ENCODE results near the gene DLST. TPM values are rescaled to one million over a fixed set of nuclear protein-coding genes. Genes with fewer than 3 reads are reported as not detected.
A peak's percentile ranks its signal among the peaks of the same experiment; 100 is the strongest.

Gene DLST
- total RNA-seq, 4 donors from 2014 or later = 128 to 163 (median 154) TPM

DNA sequence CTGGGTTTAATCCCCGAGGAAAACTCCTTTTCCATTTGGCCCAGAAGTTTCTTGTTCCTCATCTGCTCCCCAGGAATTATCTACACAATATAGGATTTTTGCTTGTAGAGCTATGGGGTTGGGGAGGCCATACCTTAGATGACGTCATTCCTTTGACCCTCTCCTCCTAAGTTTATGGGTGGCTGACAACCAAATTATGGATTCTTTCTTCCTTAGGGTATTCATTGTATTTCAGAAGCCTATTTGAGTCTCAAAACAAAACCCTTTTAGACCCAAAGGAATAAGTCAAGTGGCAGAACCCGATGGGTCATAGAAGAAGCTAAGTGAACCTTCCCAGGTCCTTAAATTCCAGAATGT, 20.0 kb upstream of the DLST start:
- Histone ChIP-seq H3K27me3 (no peaks in the 10 kb centered on the region), H3K36me3 (no peaks in the 10 kb centered on the region), H3K4me1 (peaks cover 0 to 5% (median 0%) of the 10 kb centered on the region in 4 donors), H3K9me3 (no peaks in the 10 kb centered on the region), H3K4me3 (no peak overlapping the region), H3K27ac (no peak overlapping the region)
- TF ChIP-seq, protein P1, sequence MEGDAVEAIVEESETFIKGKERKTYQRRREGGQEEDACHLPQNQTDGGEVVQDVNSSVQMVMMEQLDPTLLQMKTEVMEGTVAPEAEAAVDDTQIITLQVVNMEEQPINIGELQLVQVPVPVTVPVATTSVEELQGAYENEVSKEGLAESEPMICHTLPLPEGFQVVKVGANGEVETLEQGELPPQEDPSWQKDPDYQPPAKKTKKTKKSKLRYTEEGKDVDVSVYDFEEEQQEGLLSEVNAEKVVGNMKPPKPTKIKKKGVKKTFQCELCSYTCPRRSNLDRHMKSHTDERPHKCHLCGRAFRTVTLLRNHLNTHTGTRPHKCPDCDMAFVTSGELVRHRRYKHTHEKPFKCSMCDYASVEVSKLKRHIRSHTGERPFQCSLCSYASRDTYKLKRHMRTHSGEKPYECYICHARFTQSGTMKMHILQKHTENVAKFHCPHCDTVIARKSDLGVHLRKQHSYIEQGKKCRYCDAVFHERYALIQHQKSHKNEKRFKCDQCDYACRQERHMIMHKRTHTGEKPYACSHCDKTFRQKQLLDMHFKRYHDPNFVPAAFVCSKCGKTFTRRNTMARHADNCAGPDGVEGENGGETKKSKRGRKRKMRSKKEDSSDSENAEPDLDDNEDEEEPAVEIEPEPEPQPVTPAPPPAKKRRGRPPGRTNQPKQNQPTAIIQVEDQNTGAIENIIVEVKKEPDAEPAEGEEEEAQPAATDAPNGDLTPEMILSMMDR (IDR thresholded peaks at IDR 0.05) = no peak
- TF ChIP-seq POLR2A (IDR thresholded peaks at IDR 0.05) = no peak
- no peak for DNase-seq

DNA sequence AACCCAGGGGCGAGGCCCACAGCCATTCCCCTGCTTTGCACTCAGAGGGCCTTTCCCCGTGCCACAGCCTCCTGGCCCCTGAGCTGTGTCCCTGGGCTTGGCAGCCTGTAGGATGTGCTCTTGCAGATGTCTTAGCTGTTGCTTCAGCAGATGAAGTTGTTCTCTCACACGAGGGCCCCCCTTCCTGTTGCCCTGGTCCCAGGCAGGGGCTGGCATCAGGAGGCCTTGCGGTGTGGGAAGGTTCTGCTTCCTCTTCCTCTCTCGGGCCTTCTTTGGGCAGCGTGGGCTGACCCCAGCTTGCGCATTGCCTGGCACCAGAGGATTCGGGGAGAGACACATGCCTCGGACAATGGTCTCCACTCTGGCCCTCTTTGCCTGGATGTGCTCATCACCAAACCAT, 18.4 kb upstream of the DLST start:
- H3K27ac ChIP-seq = no peak overlapping the region
- no peaks in the 10 kb centered on the region for H3K9me3 ChIP-seq
- no peak for DNase-seq
- H3K4me1 ChIP-seq = peaks cover 0 to 7% (median 3%) of the 10 kb centered on the region in 4 donors
- no peaks in the 10 kb centered on the region for H3K36me3 ChIP-seq
- no peaks in the 10 kb centered on the region for H3K27me3 ChIP-seq
- no peak for TF ChIP-seq POLR2A (IDR thresholded peaks at IDR 0.05)
- TF ChIP-seq, protein P1 (IDR thresholded peaks at IDR 0.05) = no peak
- H3K4me3 ChIP-seq = no peak overlapping the region

DNA sequence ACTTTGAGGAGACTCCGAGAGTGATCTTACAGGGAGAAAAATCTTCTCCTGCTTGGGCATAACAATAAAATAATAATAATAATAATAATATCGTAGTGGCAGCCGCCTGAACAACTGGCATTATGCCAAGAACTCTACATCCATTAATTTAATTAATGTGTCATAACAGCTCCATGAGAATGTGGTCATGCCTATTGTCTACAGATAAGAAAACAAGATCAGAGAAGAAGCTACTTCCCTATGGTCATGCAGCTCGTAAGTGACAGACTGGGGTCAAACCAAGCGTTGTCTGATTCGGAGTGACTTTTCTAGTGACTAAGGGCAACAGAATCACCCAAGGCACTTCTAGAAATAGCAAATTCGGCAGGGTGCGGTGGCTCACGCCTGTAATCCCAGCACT, 17.5 kb upstream of the DLST start:
- Histone ChIP-seq H3K4me3 (no peak overlapping the region), H3K9me3 (no peaks in the 10 kb centered on the region), H3K27me3 (no peaks in the 10 kb centered on the region), H3K27ac (no peak overlapping the region), H3K4me1 (peaks cover 0 to 7% (median 3%) of the 10 kb centered on the region in 4 donors), H3K36me3 (no peaks in the 10 kb centered on the region)
- TF ChIP-seq, protein P1 (IDR thresholded peaks at IDR 0.05) = no peak
- no peak for TF ChIP-seq POLR2A (IDR thresholded peaks at IDR 0.05)
- DNase-seq = no peak

DNA sequence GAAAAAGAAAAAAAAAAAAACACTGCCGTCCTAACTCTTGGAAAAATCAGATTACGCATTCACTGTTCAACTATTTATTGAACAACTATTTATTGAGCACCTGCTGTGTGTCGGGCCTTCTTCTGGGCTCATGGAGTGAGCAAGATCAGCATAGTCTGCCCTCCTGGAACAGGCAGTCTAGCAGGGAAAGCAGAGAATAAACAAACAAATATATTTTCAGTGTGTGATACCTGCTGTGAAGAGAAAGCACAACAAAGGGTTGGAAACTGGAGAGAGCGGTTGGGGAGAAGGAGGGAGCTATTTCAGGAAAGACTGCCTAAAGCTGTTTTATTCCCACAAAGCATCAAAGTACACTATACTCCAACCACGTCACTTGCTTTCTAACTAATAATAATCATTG, 16.6 kb upstream of the DLST start:
- TF ChIP-seq POLR2A (IDR thresholded peaks at IDR 0.05) = no peak
- TF ChIP-seq, protein P1 (IDR thresholded peaks at IDR 0.05) = no peak

DNA sequence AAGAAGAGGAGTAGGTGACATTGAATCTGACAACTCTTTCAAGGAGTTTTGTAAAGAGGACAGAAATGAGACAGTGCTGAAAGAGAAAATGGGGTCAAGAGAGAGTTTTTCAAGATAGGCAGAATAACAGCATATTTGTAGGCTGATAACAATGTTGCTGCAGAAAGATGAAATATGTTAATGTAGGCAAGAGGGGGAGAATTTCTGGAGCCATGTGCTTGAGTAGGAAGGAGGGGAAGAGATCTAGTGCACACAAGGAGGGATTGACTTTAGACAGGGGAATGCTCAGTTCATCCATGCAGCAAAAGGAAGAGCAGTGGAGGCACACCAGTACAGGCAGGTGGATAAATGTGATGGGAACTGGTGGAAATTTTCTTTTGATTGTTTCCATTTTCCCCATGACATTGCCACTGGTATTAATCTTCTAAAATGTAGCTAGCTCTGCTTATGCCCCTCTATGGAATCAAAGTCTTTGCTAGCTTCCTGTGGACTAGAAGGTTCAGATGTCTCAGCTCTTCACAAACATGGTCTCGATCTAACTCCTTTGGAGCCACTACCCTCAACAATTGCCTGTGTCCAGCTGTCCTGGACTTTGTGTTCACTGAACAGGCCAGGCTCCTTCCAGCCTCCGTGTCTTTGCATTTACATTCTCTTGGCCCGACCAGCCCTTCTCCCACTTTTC, 14.9 kb upstream of the DLST start:
- Histone ChIP-seq H3K36me3 (no peaks in the 10 kb centered on the region), H3K4me3 (no peak overlapping the region), H3K9me3 (no peaks in the 10 kb centered on the region), H3K27ac (peak overlapping the region in 1 of 4 donors; percentile 62), H3K27me3 (no peaks in the 10 kb centered on the region), H3K4me1 (peaks cover 0 to 7% (median 0%) of the 10 kb centered on the region in 4 donors)
- no peak for DNase-seq
- TF ChIP-seq, protein P1 (IDR thresholded peaks at IDR 0.05) = no peak
- TF ChIP-seq POLR2A (IDR thresholded peaks at IDR 0.05) = no peak

More for the DNA sequence above, 16.6 kb upstream of the DLST start:
- Histone ChIP-seq H3K27ac (no peak overlapping the region), H3K4me1 (peaks cover 0 to 7% (median 3%) of the 10 kb centered on the region in 4 donors), H3K36me3 (no peaks in the 10 kb centered on the region), H3K4me3 (no peak overlapping the region), H3K9me3 (no peaks in the 10 kb centered on the region), H3K27me3 (no peaks in the 10 kb centered on the region)
- DNase-seq = no peak
